Tibial nerve (tissue), 4 donors: ENCODE measurements around the gene GAL3ST3. TPM values are rescaled to one million over a fixed set of nuclear protein-coding genes. Genes with fewer than 3 reads are reported as not detected.
A peak's percentile ranks its signal among the peaks of the same experiment; 100 is the strongest.
"Not testable (repeated sequence)": the region's sequence is repeated elsewhere in the genome, so short reads cannot be mapped to it uniquely, and the experiment has no call there.

Experiments used
- DNase-seq, 2 donors: peaks; one replicate each; pipeline ENCODE4 v3.0.0-alpha.2; 2019; ENCODE audit warnings: low spot score in 2 of 2
- H3K27ac ChIP-seq, 4 donors: fragments of 200-600 bp; sonication (generic) in 3 of 4; one replicate each; pipeline ENCODE4 v1.5.1; 2017 to 2019; ENCODE audit warnings: mild to moderate bottlenecking in 1 of 4
- H3K27me3 ChIP-seq, 2 donors: fragments of 200-600 bp; sonication (generic) in 1 of 2; one replicate each; pipeline versions ENCODE4 v1.5.1 to v1.6.0; 2017 to 2019
- H3K36me3 ChIP-seq, 3 donors: fragments of 200-600 bp; sonication (generic); one replicate each; pipeline ENCODE4 v1.5.1; 2018 to 2019
- H3K4me1 ChIP-seq, 4 donors: fragments of 200-600 bp; sonication (generic) in 3 of 4; one replicate each; pipeline ENCODE4 v1.5.1; 2017 to 2019
- H3K4me3 ChIP-seq, 4 donors: fragments of 200-600 bp; sonication (generic) in 3 of 4; one replicate each; pipeline ENCODE4 v1.5.1; 2017 to 2019; ENCODE audit warnings: mild to moderate bottlenecking in 1 of 4, moderate library complexity in 1 of 4
- H3K9me3 ChIP-seq, 4 donors: fragments of 200-600 bp; sonication (generic) in 3 of 4; one replicate each; pipeline ENCODE4 v1.5.1; 2017 to 2019
- EP300 ChIP-seq, 2 donors: sonication (generic); formaldehyde crosslinking; IDR thresholded peaks; one replicate each; pipeline ENCODE4 v1.6.1; 2017; ENCODE audit warnings: antibody characterized with exemption in 2 of 2, mild to moderate bottlenecking in 1 of 2
- POLR2A ChIP-seq, 2 donors: fragments of 450-650 bp; IDR thresholded peaks; one replicate each; pipeline ENCODE4 v1.6.1; 2017; ENCODE audit warnings: antibody characterized with exemption in 2 of 2, mild to moderate bottlenecking in 2 of 2, moderate library complexity in 2 of 2
- WGBS, 2 donors: methylation state at CpG; one replicate each; pipeline ENCODE4 v1.1.5; 2018; 5-methylcytosine and 5-hydroxymethylcytosine counted together
- total RNA-seq, 4 donors: library from RNA; depleted of rRNA; stranded (reverse); fragments of >200 nt; gene quantifications; one replicate each; pipeline ENCODE4 v1.1.0, GENCODE V29; 2016
- TF ChIP-seq, protein P1 (sequence below), 5 experiments: fragments of 200-600 bp in 3 of 5; fragments of 450-650 bp in 2 of 5; sonication (generic) in 3 of 5; IDR thresholded peaks; one replicate each; pipeline ENCODE4 v1.5.1; 2016 to 2019; ENCODE audit warnings: antibody characterized with exemption in 5 of 5, mild to moderate bottlenecking in 3 of 5, moderate library complexity in 2 of 5

GAL3ST3 gene
- total RNA-seq, 4 donors from 2014 or later: not detected

DNA sequence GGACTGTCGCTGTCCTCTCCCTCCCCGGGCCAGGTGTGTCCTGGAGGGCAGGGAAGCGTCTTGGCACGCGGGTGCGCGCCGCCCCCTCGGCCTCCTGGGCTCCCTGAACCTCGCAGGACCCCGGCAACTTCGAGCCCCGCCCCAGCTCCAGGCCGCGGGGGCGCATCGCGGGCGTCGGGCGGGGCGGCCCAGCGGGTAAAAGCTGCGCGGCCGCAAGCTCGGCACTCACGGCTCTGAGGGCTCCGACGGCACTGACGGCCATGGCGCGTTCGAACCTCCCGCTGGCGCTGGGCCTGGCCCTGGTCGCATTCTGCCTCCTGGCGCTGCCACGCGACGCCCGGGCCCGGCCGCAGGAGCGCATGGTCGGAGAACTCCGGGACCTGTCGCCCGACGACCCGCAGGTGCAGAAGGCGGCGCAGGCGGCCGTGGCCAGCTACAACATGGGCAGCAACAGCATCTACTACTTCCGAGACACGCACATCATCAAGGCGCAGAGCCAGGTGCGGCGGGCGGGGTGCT is 37.1 kb downstream of the GAL3ST3 start, which contains the start of gene CST6:
Gene CST6, plus strand, starts transcription at position 224 of the 519 bp plus-strand sequence. Its CDS starts 37 bp downstream, at position 261.
- H3K27ac ChIP-seq: no peak within 1 kb of the TSS
- no peak for DNase-seq
- H3K27me3 ChIP-seq: peaks cover 0 to 21% of the 10 kb centered on the region in 2 donors
- peak within 1 kb of the TSS in 2 of 4 donors; percentile 26 to 32 for H3K4me3 ChIP-seq
- H3K4me1 ChIP-seq: peaks cover 0 to 11% (median 7%) of the 10 kb centered on the region in 4 donors
- TF ChIP-seq, protein P1, sequence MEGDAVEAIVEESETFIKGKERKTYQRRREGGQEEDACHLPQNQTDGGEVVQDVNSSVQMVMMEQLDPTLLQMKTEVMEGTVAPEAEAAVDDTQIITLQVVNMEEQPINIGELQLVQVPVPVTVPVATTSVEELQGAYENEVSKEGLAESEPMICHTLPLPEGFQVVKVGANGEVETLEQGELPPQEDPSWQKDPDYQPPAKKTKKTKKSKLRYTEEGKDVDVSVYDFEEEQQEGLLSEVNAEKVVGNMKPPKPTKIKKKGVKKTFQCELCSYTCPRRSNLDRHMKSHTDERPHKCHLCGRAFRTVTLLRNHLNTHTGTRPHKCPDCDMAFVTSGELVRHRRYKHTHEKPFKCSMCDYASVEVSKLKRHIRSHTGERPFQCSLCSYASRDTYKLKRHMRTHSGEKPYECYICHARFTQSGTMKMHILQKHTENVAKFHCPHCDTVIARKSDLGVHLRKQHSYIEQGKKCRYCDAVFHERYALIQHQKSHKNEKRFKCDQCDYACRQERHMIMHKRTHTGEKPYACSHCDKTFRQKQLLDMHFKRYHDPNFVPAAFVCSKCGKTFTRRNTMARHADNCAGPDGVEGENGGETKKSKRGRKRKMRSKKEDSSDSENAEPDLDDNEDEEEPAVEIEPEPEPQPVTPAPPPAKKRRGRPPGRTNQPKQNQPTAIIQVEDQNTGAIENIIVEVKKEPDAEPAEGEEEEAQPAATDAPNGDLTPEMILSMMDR (IDR thresholded peaks at IDR 0.05): no peak
- no peak for TF ChIP-seq EP300 (IDR thresholded peaks at IDR 0.05)
- TF ChIP-seq POLR2A (IDR thresholded peaks at IDR 0.05): no peak
- H3K9me3 ChIP-seq: no peaks in the 10 kb centered on the region
- WGBS, 2 donors: 13 to 17% methylated on average over 12 to 14 of the region's 61 CpGs
- no peaks in the 10 kb centered on the region for H3K36me3 ChIP-seq

DNA sequence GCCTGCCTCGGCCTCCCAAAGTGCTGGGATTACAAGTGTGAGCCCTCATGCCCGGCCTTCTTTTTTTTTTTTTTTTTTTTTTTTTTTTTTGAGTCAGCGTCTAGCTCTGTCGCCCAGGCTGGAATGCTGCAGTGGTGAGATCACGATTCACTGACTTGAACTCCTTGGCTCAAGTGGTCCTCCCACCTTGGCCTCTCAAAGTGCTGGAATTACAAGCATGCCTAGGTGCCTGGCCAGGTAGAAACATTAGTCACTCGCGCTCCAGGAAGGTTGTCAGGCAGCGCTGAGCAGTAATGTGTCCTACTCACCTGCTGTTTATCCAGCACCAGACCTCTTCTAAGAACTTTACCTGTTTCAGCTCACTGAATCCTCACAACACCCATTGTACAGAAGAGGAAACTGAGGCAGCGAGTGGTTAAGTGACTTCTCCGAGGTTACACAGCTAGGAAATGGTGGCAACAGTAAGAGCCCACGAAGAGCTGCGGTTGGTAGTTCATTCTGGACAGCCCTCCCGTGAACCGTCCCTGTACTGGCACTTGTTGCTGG is 37.6 kb downstream of the GAL3ST3 start:
- no peak overlapping the region for H3K27ac ChIP-seq
- TF ChIP-seq POLR2A (IDR thresholded peaks at IDR 0.05) (no peak), EP300 (IDR thresholded peaks at IDR 0.05) (no peak)
- TF ChIP-seq, protein P1 (IDR thresholded peaks at IDR 0.05): no peak
- no peak for DNase-seq
- H3K36me3 ChIP-seq: no peaks in the 10 kb centered on the region
- H3K9me3 ChIP-seq: no peaks in the 10 kb centered on the region
- peak overlapping the region in 1 of 4 donors; percentile 32 for H3K4me3 ChIP-seq
- H3K27me3 ChIP-seq: peaks cover 0 to 21% of the 10 kb centered on the region in 2 donors
- 42 to 56% methylated on average over 11 to 14 of the region's 14 CpGs for WGBS, 2 donors
- peaks cover 0 to 11% (median 7%) of the 10 kb centered on the region in 4 donors for H3K4me1 ChIP-seq

DNA sequence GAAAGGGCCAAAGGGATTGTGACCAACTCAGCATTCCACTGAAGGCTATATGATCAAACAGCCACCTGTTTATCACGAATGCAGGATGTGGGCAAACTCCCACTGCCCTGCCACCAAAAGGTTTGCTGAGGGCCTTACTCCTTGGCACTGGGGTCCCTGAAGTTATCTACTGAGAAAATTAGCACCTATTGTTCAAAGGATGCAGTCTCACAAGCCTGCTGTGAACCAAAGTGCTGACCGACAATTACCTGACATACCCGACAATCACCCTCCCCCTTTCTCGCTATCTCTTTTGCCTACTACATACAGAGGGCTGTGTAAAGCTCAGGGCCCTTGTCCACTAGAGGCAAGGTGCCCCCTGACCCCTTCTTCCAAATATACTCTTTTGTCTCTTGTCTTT is 38.9 kb downstream of the GAL3ST3 start:
- Histone ChIP-seq H3K27me3 (peaks cover 0 to 21% of the 10 kb centered on the region in 2 donors), H3K4me1 (peaks cover 0 to 11% (median 7%) of the 10 kb centered on the region in 4 donors)
- not testable (repeated sequence) for DNase-seq, H3K36me3 ChIP-seq, H3K27ac ChIP-seq, H3K4me3 ChIP-seq, H3K9me3 ChIP-seq
- 67 to 68% methylated on average over 4 of the region's 4 CpGs for WGBS, 2 donors

DNA sequence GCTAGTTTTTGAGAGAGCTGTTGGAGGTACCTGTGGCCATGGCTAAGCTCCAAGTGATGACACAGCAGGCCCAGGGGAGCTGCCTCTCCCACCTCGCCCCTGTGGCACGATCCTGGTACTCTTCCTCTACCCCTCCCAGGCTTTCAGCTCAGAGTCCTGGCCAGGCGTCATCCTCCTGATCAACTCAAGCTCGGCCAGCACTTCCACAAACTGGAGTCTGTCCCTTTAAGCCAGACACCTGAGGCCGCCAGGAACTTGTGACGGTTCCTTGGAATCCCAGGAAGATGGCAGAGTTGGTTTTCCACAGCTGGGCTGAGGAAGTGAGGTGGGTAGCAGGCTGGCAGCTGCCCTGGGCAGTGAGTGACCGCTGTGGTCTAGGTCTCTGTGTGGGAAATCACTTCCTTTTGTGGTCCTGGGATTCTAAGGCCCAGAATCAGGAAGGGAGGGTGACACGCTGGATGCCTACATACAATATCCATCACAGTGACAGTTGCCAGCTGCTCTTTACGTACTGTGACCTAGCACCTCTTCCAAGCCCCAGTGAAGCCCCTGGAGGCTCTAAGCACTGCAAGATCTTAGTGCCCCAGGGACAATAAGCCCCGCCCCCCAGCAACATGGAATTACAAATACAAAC is 40.4 kb downstream of the GAL3ST3 start:
- H3K27me3 ChIP-seq: peaks cover 0 to 16% of the 10 kb centered on the region in 2 donors
- H3K4me1 ChIP-seq: peaks cover 0 to 16% (median 7%) of the 10 kb centered on the region in 4 donors
- H3K4me3 ChIP-seq: no peak overlapping the region
- peaks cover 0 to 20% (median 0%) of the 10 kb centered on the region in 3 donors for H3K36me3 ChIP-seq
- 60 to 61% methylated on average over 3 to 10 of the region's 10 CpGs for WGBS, 2 donors
- DNase-seq: no peak
- H3K27ac ChIP-seq: no peak overlapping the region
- H3K9me3 ChIP-seq: no peaks in the 10 kb centered on the region
- TF ChIP-seq, protein P1 (IDR thresholded peaks at IDR 0.05): no peak
- TF ChIP-seq POLR2A (IDR thresholded peaks at IDR 0.05): no peak
- no peak for TF ChIP-seq EP300 (IDR thresholded peaks at IDR 0.05)

DNA sequence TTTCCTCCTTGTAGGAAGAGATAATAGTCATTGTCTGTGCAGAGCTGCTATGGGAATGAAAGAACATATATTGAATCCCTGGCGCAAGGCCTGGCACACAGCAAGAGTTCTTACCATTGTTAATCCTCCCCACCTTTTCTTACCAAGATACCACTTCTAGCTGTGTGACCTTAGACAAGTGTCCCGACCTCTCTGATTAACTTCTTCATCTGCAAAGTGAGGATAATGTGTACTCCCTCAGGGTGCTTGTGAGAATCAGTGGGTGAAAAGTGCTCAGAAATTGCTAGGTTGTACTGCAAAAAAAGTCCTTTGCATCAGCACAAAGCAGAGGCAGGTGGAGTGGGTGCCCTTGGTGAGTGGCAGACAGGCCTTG is 40.9 kb downstream of the GAL3ST3 start:
- TF ChIP-seq POLR2A (IDR thresholded peaks at IDR 0.05): no peak
- TF ChIP-seq EP300 (IDR thresholded peaks at IDR 0.05): no peak
- TF ChIP-seq, protein P1 (IDR thresholded peaks at IDR 0.05): no peak
- peaks cover 0 to 13% of the 10 kb centered on the region in 2 donors for H3K27me3 ChIP-seq
- DNase-seq: no peak
- no peaks in the 10 kb centered on the region for H3K9me3 ChIP-seq
- no peak overlapping the region for H3K4me3 ChIP-seq
- H3K27ac ChIP-seq: no peak overlapping the region
- H3K4me1 ChIP-seq: peaks cover 0 to 21% (median 12%) of the 10 kb centered on the region in 4 donors
- peaks cover 0 to 20% (median 0%) of the 10 kb centered on the region in 3 donors for H3K36me3 ChIP-seq
- 94% methylated on average over 2 of the region's 2 CpGs for WGBS, 2 donors
